Central memory CD4-positive, alpha-beta T cell (primary cell): ENCODE measurements around the gene SRMS.
A peak's percentile ranks its signal among the peaks of the same experiment; 100 is the strongest.
"Not testable (repeated sequence)": the region's sequence is repeated elsewhere in the genome, so short reads cannot be mapped to it uniquely, and the experiment has no call there.

Source experiments
- DNase-seq: peaks from one replicate; pipeline ENCODE4 v3.0.0; 2022

SRMS gene

DNA sequence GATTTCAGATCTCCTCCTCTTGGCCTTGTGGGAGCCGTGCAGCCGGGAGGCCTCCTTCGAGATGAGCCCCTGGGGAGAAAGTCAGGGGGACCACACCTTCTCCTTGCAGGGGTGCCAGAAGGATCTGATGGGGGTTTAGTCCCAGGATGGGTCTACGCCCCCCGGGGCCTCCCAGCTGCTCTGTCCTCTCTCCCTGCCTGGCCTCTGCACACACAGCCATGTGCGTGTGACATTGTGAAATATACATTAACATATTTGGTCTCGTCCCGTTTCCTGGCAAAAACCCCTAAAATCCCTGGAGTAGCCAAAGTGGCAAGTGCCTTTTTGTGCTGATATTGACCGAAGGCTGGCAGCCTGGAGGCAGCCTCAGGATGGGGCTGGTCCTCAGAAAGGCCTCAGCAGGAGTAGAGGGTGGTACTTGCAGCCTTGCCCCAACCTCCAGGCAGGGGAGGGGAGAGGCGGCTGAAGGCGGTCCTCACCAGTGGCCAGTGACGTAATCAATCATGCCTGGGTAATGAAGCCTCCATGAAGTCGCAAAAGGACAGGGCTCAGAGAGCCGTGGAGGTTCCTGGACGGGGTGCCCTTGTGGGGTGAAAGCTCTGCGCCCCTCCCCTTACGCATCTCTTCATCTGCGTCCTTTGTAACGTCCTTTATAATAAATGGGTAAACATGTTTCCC lies 31.6 kb upstream of the SRMS start:
- no peak for DNase-seq

DNA sequence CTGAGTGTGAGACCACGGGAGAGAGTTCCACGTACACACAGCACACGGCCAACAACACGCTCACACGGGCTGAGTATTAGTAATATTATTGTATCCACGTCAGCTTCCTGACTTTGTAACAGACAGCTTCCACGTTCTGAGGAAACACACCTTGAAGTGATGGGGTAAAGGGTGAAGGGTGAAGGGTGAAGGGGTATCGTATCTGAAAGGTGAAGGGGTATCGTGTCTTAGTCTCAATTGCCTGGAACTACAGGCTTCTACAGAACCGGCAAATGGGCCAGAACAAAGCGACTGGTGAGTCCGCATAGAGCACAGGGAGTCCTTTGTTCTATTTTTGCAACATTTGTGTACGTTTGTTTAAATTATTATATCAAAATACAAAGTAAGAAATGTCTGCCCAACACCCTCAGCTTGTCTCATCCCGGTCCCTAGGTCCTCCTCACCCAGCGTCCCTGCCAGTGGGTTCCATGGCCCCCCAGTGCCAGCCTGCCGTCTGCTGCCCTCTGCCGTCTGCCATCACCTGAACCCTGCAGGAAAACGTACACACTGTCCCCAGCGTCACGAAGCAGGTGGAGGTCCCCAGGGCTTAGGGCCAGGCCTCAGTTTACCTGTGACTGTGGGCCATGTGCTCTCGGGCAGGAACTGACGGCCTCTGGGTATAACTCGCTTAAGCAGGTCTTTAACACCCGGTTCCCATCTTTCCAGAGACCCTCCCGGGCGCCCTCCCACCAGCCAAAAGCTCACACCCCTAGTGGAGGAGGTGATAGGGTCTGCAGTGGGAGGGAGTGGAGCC lies 30.9 kb upstream of the SRMS start:
- no peak for DNase-seq

DNA sequence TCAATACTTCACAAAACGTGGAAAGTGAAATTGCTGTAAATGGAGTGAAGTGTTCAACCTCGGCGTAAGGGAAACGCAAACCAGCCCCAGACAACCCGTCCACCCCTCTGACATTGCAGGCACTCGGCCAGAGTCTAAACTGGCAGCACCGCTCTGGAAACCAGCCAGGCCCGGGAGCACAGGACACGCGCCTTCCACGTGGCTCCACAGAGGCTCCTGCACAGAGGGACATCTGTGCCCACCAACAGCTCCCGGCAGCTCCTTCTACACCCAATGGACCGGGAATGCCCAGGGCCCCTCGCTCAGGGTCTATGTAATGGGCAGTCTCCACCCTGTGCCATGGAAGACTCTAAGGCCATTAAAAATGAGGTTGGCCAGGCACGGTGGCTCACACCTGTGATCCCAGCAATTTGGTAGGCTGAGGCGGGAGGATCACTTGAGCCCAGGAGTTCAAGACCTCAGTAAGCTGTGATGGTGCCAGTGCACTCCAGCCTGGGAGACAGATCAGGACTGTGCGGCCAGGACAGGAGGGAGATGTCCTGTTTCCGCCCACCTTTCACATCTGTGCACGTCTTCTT lies 29.9 kb upstream of the SRMS start:
- no peak for DNase-seq

DNA sequence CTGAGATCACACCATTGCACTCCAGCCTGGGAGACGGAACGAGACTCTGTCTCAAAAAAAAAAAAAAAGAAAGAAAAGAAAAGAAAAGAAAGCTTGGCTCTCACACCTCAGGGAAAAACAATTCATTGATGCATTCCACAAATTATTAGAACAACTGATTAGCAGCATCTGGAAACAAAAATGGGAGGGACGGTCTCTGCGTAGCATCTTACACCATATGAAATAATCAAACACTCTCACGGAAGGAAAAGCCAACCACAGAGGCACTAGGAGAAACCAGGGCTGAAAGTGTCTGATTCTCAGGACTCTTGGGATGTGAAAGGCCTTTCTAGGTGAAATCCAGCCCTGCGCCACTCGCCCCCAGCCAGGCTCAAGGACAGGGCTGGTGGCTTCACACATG lies 28.8 kb upstream of the SRMS start:
- no peak for DNase-seq

DNA sequence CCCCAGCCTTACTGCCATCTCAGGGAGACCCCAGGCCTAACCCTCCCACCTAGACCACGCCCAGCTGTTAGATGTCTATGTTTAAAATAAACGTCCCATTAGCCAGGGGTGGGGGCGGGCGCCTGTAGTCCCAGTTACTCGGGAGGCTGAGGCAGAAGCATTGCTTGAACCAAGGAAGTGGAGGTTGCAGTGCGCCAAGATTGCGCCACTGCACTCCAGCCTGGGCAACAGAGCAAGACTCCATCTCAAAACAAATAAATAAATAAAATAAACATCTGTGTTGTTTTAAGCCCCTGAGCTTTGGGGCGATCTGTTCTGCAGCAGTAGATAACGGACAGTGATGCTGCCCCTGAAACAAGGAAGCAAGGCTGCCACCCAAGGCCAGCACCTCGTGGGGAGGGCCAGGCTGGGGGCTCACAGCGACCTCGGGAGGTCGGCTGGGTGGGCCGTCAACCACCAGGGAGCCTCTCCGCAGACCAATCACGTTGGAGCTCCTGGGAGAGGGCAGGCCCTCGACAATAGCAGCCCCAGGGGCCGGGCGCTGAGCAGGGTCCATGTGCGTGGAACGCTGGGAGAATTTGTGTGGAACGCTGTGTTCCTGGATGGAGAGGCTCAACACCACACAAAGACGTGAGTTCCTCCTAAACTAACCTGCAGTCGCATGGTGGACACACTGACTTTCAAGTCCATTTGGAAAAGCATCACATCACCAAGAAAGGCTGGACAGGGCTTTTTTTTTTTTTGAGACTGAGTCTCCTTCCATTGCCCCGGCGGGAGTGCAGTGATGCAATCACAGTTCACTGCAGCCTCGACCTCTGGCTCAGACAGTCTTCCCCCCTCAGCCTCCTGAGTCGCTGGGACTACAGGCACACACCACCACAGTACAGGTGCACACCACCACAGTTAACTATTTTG lies 27.5 kb upstream of the SRMS start:
- no peak for DNase-seq

DNA sequence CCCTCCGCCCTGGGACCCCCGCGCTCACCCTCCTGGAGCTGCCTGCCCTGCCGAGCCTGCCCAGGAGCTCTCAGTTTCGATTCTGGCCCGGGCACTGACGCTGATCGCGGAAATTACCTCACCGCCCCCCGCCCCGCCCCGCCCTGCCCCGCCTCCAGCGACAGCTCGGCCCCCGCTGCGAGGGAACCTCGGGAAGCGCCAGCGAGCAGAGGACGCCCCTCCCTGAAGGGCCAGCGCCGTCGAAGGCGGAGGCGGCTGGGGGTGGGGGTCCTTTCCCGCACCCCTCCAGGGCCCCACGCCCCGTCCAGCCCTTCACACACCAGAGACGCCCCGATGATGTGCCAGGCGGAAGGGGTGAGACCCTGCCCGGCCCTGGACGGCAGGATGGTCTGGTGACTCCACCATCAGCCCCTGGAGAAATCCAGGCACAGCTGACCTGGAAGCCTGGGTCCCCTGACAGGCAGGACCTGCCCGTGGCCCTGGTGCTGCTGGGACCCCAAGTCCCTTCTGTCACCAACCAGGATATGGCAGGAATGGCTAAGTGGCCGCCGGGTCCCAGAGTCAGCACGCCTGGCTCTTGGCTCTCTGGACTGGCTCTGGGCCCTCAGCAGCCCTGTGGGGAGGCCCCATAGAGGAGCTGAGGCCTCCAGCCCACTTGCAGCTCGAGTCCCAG lies 26.7 kb upstream of the SRMS start, which contains the start of gene HELZ2:
Gene HELZ2 (minus strand): TSS at position 84 of the 673 bp plus-strand sequence. CDS start 1,854 bp downstream, outside the sequence.
- DNase-seq: peak; percentile 49

DNA sequence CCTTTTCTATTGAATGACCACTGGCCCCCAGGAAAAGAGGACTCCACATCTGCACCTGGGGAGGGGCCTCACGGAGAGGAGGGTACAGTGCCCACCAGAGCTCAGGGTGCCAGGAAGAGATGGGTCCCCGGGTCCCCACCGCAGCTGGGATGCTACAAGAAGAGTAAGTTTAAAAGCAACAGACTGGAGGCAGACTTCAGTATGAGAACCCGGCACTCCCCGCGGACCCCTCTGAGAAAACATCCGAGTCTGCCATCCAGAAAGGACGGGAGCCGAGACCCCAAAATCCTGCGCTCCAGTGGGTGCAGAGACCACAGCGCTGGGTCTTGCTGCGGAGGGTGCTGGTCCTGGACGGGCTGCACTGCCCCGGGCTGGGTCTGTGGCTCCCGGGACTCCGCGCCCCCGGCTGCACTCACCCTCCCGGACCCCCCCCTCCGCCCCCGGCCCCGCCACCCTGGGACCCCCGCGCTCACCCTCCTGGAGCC lies 26.1 kb upstream of the SRMS start:
- no peak for DNase-seq

DNA sequence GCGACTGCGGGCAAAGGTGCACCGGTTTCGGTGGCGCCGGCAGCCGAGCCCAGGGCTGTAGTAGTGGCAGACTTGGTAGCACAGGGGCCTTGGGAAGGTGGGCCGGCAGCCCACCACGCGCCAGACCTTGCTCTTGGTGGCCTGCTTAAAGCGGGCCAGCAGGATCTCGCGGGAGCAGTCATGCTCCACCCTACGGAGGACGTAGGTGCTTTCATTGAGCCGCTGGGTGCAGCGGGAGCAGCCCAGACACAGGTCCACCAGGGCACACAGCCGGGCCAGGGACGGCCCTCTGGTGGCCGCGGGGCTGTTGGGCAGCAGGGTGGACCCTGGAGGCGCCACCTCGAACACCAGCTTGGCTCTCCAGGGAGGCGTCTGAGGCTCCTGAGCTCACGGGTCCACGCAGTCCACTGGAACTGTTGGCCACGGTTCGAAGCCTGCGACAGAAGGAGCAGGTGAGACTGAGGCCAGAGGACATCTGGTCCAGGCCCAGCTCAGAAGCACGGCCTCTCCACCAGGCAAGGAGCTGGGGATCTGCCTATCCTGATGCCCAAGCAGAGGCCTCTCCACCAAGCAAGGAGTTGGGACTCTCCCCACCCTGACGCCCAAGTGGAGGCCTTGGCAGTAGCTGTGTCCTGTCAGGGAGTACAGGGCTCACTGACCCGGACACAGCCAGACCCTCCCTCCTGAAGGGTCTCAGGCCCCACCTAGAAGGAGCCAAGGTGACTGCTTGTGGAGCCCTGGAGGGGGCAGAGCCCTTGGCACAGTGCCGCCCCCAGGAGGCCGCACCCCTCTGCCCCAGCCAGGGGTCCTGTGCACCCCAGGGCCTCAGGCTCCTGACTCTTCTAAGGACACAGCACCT lies 25.5 kb upstream of the SRMS start:
- no peak for DNase-seq

DNA sequence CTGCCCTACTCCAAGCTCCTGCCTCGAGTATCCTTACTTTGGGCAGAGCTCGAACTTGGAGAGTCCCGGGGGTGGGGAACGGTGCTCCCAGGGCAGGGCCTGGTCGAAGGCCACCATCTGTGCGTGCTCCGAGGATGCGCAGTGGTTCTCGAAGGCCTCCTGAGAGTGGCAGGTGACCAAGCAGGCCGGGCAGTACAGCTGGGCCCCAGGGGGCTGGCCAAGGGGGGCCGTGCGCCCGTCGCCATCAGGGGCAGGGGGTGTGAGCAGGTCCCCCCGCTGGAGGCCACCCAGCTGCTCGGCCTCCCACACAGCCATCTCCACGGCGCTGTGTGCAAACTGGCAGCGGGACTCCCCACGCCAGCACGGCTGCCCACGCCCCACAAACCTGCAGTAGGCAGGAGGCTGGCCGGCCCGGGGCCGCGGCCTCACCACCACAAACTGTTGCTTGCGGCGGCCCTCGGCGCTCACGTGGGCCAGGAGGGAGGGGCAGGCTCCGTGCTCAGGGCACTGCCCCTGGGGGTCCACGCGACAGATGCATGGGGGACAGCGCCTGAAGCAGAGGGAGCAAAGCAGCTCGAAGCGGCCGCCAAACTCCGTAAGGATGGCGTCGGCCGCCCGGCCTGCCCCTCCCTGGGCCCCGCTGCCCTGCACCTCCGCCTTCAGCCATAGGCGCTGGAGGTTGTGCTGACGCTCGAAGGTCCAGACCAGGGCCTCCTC lies 24.7 kb upstream of the SRMS start:
- no peak for DNase-seq

DNA sequence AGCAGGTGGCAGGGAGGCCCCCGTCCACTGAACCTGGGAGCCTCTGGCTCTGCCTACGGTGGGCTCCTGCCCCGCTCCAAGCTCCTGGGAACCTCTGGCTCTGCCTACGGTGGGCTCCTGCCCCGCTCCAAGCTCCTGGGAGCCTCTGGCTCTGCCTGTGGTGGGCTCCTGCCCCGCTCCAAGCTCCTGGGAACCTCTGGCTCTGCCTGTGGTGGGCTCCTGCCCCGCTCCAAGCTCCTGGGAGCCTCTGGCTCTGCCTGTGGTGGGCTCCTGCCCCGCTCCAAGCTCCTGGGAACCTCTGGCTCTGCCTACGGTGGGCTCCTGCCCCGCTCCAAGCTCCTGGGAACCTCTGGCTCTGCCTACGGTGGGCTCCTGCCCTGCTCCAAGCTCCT lies 23.5 kb upstream of the SRMS start:
- DNase-seq: not testable (repeated sequence)

DNA sequence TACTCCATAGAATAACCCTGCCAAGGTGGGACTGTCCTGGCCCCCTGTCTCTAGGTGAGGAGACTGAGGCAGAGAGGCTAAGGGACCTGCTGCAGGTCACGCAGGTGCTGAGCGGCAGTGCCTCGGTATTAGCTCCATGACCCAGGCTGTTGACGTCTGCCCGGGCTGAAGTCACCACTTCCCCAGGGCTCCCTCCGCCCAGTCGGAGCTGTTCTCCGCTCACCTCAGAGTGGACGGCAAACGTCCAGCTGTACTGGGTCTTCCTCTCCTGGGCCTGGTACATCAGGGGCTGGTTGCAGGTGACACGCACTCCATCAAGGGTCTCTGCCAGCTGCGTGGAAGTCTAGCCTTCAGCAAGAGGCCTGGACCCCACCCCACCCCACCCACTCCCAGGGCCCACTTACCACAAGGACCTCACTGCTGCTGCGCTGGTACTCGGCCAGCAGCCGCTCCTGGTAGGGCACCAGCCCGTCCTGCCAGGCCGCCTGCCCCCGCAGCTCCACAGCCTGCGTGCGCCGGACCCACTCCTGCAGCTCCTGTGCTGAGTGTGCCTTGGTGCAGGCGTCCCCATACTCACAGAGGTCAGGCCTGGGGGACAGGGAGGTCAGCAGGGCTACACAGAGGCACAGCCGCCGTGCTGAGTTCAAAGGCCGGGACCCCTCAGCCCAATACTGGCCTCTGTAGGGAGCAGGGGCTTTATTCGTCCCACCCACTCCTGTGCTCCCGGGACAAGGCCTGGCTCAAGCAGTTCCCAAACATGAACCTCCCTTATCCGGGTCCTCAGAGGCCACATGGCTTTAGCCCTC lies 22.9 kb upstream of the SRMS start:
- no peak for DNase-seq

DNA sequence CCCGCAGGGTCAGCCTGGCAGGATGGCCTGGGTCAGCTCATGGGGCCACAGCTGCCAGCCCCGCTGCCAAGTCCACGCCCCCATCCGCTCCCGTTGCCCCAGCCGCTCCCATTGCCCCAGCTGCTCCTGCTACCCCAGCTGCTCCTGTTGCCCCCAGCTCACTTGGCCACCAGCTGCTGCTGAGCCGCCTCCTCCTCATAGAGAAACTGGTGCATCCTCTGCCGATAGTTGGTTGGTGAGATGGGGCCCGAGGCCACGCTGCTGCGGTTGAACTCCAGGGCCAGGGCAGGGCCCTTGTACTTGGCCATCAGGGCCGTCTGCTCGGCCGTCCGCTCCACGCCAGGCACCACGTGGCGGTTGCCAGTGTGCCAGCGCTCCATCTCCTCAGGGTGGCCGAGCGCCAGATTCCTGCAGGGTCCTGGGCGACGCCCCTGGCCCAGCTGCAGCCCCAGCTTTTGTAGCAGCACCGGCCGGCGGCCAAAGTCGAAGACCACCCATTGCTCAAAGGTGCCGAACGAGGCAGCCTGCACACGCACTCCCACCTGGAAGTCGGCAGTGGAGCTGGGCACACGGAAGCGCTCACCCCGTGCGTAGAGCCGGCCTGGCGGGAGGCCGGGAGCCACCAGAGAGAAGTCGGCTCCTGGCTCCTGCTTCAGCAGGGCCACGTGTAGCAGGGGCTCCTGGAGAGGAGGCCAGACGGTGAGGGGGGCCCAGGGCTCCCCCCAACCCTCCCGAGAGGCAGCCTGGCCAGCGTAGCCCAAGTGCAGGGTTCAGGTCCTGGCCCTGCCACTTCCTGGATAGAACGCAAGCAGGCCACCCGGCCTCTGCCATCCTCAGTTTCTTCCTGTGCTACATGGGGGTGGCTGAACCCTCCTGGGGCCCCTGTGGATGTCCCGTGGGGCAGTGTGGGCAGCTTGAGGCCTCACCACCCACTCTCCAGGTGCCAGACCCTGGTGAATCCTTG lies 21.7 kb upstream of the SRMS start:
- no peak for DNase-seq

DNA sequence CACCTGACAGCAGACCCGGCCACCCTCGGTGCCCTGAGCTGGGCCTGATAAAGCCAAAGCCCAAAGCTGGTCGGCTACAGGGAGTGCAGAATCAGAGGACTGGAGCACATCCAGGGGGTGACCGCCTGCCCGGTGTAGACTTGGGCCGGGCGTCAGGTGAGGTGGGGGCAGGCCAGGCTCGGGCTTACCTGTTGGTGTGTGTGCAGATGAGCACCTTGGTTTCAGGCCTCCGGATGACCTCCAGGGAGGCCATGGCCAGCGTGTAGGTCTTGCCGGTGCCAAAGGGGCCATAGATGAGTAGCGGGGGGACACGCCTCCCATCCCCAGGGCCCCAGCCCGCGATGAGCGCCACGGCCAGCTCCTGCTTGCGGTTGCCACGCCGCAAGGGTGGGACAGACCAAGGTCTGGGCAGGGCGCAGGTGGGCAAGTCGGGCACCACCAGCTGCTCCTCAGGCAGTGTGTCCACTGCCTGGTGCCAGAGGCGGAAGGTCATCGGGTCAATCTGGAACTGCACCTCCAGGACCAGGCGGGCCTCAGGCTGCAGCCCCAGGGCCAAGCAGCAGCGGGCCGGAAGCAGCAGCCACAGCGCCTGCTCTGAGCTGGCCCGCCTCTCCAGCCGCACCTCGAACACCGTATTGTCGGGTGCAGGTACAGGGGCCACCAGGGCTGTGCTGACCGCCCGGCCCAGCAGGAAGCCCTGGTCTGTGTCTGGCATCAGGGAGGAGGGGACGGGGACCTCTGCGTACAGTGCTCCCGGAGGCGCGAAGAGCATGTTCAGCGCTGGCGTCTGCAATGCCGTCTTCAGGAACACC lies 20.8 kb upstream of the SRMS start:
- DNase-seq: no peak

DNA sequence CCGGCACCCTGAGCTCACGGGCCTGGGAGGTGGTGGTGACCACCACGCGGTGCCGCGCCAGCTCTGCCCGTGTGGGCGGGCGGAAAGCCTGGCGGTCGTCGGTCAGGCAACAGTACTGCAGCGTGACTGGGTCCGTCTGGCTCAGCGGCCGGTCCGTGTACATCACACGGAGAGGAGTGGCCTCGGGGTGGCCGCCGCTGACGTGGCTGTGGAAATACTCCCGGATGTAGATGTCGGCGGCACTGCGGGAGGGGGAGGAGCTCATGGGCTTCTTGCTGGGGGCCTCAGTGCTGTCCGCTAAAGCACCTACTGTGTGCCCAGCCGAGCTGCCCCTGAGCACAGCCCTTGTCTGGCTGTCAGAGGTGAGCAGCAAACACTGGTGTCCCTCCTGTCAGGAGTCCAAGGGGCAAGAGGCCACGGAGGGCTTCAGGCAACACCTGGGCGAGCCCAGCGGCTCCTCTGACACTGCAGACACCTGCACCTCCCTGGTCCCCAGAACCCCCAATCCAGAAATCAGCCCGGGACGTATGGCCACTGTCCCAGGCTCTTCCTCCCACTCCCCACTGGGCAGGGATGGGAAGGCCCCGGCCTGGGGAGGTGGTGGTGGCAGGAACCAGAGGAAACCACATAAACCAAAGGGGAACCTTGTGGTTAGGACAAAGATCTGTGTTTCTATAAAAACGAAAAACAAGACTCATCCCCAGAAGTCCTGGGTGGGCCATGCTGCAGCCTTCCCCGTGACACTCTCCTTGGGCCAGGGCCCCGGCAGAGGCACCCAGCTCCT lies 20.0 kb upstream of the SRMS start:
- peak; percentile 46 for DNase-seq

DNA sequence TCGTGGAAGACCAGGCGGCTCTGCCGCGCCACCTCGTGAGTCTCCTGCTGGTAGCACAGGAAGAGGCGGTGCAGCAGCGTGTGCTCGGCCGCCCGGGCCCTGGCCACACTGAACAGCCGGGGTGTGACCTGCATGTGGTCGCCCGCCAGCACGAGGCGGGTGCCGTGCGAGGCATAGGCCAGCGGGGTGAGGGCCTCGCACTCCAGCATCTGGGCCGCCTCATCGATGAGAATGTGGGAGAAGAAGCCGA lies 19.5 kb upstream of the SRMS start:
- no peak for DNase-seq

DNA sequence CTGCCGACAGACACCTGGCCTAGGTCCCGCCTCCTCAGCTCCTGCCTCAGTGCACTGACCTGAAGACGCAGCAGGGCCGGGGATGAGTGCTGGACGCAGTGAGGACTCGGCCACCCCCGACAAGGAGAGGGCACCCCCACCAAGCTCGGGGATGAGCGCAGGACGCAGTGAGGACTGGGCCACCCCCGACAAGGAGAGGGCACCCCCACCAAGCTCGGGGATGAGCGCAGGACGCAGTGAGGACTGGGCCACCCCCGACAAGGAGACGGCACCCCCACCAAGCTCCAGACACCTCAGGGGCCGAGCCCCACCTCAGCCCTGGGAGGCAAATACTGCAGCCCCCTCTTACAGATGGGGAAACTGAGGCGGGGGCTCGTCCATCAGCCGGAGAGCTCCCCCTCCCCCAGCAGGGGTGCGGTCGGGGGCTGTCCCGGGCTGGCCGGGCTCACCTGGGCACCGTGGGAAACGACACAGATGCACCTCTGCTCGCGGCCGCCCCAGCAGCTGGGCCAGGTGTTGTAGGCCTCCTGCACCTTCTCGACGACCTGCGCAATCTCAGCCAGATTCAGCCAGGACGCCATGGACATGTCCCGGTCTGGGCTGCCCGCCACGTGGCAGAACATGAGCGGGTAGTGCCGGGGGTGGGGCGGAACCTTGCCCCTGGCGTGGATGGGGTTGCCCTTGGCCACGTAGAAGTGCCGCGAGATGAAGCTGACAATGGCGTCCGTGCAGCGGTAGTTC lies 19.0 kb upstream of the SRMS start:
- no peak for DNase-seq
